CD4-positive, alpha-beta memory T cell (primary cell): ENCODE measurements around the gene RALGAPA2. TPM values are rescaled to one million over a fixed set of nuclear protein-coding genes. Genes with fewer than 3 reads are reported as not detected.

Source experiments
- CTCF ChIA-PET: fragments of 350-600 bp; sonication (Branson Sonifier 250); formaldehyde crosslinking; loops from one replicate; lab custom pipeline; 2021; ENCODE audit warnings: inconsistent platforms; ENCODE audit not compliant: partially characterized antibody; lab: Charles Lee
- POLR2A ChIA-PET: fragments of 350-600 bp; sonication (Branson Sonifier 250); formaldehyde crosslinking; loops from one replicate; lab custom pipeline; 2021; ENCODE audit not compliant: partially characterized antibody; lab: Charles Lee
- DNase-seq, 5 donors: peaks; one replicate each; pipeline versions ENCODE4 v3.0.0 to v3.0.0-alpha.2; 2020 to 2022; ENCODE audit warnings: mixed read lengths in 1 of 5
- H3K27ac ChIP-seq: one replicate; pipeline ENCODE4 v1.7.0; 2013; ENCODE audit warnings: low read depth, low read length
- H3K27me3 ChIP-seq: 2 replicates; pipeline ENCODE4 v1.7.0; 2013; ENCODE audit warnings: mild to moderate bottlenecking, low read length, moderate library complexity; ENCODE audit not compliant: insufficient read depth
- H3K36me3 ChIP-seq: 2 replicates; pipeline ENCODE4 v1.7.0; 2013; ENCODE audit warnings: mild to moderate bottlenecking, low read length, moderate library complexity; ENCODE audit not compliant: insufficient read depth
- H3K4me1 ChIP-seq: 2 replicates; pipeline ENCODE4 v1.7.0; 2013; ENCODE audit warnings: mild to moderate bottlenecking, low read length, moderate library complexity; ENCODE audit not compliant: insufficient read depth
- H3K4me3 ChIP-seq, 2 donors: one replicate each; pipeline ENCODE4 v1.7.0; 2013; ENCODE audit warnings: low read length in 2 of 2, mild to moderate bottlenecking in 1 of 2
- H3K9me3 ChIP-seq, 2 donors: one replicate each; pipeline ENCODE4 v1.7.0; 2013; ENCODE audit warnings: low read length in 2 of 2, control low read depth in 1 of 2; ENCODE audit not compliant: control insufficient read depth in 1 of 2
- H3K27ac Mint-ChIP-seq, 7 donors: one replicate each; pipeline ENCODE4 v1.8.0; 2020 to 2021; ENCODE audit warnings: mixed read lengths in 7 of 7, mild to moderate bottlenecking in 6 of 7, inconsistent platforms in 3 of 7, moderate library complexity in 3 of 7
- H3K27me3 Mint-ChIP-seq, 2 donors: one replicate each; pipeline ENCODE4 v1.8.0; 2020 to 2021; ENCODE audit warnings: mixed read lengths in 2 of 2
- H3K36me3 Mint-ChIP-seq, 2 donors: one replicate each; pipeline ENCODE4 v1.8.0; 2020 to 2021; ENCODE audit warnings: mixed read lengths in 2 of 2, inconsistent platforms in 1 of 2, mild to moderate bottlenecking in 1 of 2
- H3K4me1 Mint-ChIP-seq, 4 donors: one replicate each; pipeline ENCODE4 v1.8.0; 2020 to 2021; ENCODE audit warnings: mixed read lengths in 4 of 4, mild to moderate bottlenecking in 1 of 4
- H3K4me3 Mint-ChIP-seq, 8 donors: one replicate each; pipeline ENCODE4 v1.8.0; 2020 to 2021; ENCODE audit warnings: mixed read lengths in 8 of 8, mild to moderate bottlenecking in 7 of 8, moderate library complexity in 6 of 8, inconsistent platforms in 3 of 8
- H3K9me3 Mint-ChIP-seq, 8 donors: one replicate each; pipeline ENCODE4 v1.8.0; 2020 to 2021; ENCODE audit warnings: mixed read lengths in 8 of 8, mild to moderate bottlenecking in 5 of 8, inconsistent platforms in 3 of 8, moderate library complexity in 1 of 8
- intact Hi-C: fragments of 100-400 bp; cut with micrococcal nuclease; formaldehyde crosslinking; loops from one replicate; pipeline ENCODE4 v1.15.1; 2023
- polyA plus RNA-seq, 2 donors: library from polyadenylated mRNA; unstranded; fragments of 300-500 nt; fragmentation: Illumina TruSeq; gene quantifications; one replicate each; pipeline ENCODE4 v1.2.3, GENCODE V29; 2021
- total RNA-seq, 2 experiments: library from RNA; stranded (reverse); gene quantifications; one replicate each; pipeline ENCODE4 v1.2.3, GENCODE V29; 2021

RALGAPA2 gene
- total and polyA plus RNA-seq, 4 experiments from 2014 or later: 1.6 to 36.3 (median 21.5) TPM

DNA sequence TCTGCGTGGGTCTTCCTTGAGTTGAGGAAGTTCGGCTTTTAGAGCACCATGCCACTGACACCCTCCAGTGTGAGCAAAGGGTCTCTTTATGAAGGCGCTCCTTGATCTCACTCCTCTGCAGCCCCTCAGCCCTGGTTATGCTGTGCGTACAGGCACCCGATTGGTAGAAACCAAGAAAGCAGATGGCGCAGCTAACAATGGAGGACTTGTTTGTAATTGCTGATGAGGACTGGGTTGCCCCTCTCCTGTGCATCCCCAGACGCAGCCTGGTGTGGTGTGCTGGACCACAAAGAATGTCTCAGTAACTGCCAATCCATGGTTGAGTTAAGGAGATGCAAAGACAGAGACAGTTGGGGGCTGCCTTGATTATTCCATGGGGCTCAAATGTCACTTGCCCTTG lies 314.3 kb downstream of the RALGAPA2 start:
- H3K4me1 Mint-ChIP-seq: peaks cover 0 to 1% (median 0%) of the 10 kb centered on the region in 4 donors
- POLR2A ChIA-PET: no interaction called here

GRCh38 chr20:20396794-20397193 lies 315.6 kb downstream of the RALGAPA2 start:
- ChIA-PET CTCF (no interaction called here), POLR2A (no interaction called here)
- H3K27ac Mint-ChIP-seq: no peak overlapping the region
- no peak for DNase-seq
- H3K27me3 Mint-ChIP-seq: no peaks in the 10 kb centered on the region
- intact Hi-C loops: no loop called here
- Histone ChIP-seq H3K4me3 (no peak overlapping the region), H3K9me3 (no peaks in the 10 kb centered on the region), H3K27me3 (no peaks in the 10 kb centered on the region), H3K36me3 (peaks cover 8% of the 10 kb centered on the region), H3K27ac (no peak overlapping the region), H3K4me1 (no peaks in the 10 kb centered on the region)
- no peaks in the 10 kb centered on the region for H3K9me3 Mint-ChIP-seq
- H3K4me3 Mint-ChIP-seq: no peak overlapping the region
- H3K4me1 Mint-ChIP-seq: peaks cover 0 to 1% (median 0%) of the 10 kb centered on the region in 4 donors
- peaks cover 40 to 43% of the 10 kb centered on the region in 2 donors for H3K36me3 Mint-ChIP-seq

More for the DNA sequence above, 314.3 kb downstream of the RALGAPA2 start:
- intact Hi-C loops: no loop called here
- H3K27me3 ChIP-seq: no peaks in the 10 kb centered on the region
- Mint-ChIP-seq H3K27me3 (no peaks in the 10 kb centered on the region), H3K9me3 (no peaks in the 10 kb centered on the region), H3K4me3 (no peak overlapping the region), H3K36me3 (peaks cover 35 to 39% of the 10 kb centered on the region in 2 donors), H3K27ac (no peak overlapping the region)
- H3K4me3 ChIP-seq: no peak overlapping the region
- no peak overlapping the region for H3K27ac ChIP-seq
- CTCF ChIA-PET: no interaction called here
- no peaks in the 10 kb centered on the region for H3K9me3 ChIP-seq
- H3K36me3 ChIP-seq: peaks cover 2% of the 10 kb centered on the region
- no peaks in the 10 kb centered on the region for H3K4me1 ChIP-seq
- no peak for DNase-seq

DNA sequence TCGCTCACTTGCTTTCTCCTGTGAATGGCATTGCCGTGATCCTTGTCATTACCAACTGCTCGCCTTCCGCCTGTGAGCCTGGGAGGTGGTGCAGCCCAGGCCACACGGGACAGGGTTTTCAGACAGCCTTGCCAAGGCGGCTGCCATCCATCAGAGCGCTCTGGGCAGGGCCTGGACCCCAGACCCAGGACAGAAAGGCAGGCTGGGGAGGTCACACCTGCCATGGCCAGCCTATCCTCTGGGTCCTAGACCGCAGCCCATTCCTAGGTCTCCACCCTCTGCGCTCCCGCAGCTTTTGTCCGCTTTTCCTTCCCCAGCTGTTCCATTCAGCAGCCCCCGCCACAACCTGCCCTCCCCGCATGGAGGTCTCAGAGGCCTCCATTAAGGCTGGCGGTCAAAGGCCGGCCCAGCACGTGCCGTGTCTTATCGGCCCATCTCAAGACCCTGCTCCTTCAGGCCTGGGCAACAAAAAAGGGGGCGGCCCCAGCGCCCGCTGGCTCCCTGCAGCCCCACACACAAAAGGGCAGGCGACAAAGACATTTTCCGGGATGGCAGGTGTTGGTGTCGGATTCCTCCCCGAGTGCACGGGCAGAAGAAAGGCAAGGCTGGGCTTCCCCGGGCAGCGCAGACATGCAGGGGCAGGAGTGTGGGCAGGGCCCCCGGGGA lies 316.4 kb downstream of the RALGAPA2 start:
- no peak for DNase-seq
- no peaks in the 10 kb centered on the region for H3K27me3 ChIP-seq
- H3K36me3 ChIP-seq: peaks cover 8% of the 10 kb centered on the region
- Mint-ChIP-seq H3K4me3 (no peak overlapping the region), H3K9me3 (no peaks in the 10 kb centered on the region), H3K27me3 (no peaks in the 10 kb centered on the region), H3K27ac (no peak overlapping the region), H3K36me3 (peaks cover 39 to 45% of the 10 kb centered on the region in 2 donors), H3K4me1 (peaks cover 0 to 1% (median 0%) of the 10 kb centered on the region in 4 donors)
- intact Hi-C loops: no loop called here
- no peaks in the 10 kb centered on the region for H3K4me1 ChIP-seq
- ChIA-PET CTCF (no interaction called here), POLR2A (no interaction called here)
- no peak overlapping the region for H3K27ac ChIP-seq
- H3K4me3 ChIP-seq: no peak overlapping the region
- no peaks in the 10 kb centered on the region for H3K9me3 ChIP-seq

- Mint-ChIP-seq H3K4me1 (peaks cover 0 to 1% (median 0%) of the 10 kb centered on the region in 4 donors), H3K27ac (no peak overlapping the region), H3K4me3 (no peak overlapping the region), H3K9me3 (no peaks in the 10 kb centered on the region), H3K27me3 (no peaks in the 10 kb centered on the region), H3K36me3 (peaks cover 44 to 49% of the 10 kb centered on the region in 2 donors)
- no peak for DNase-seq
- Histone ChIP-seq H3K9me3 (no peaks in the 10 kb centered on the region), H3K4me3 (no peak overlapping the region), H3K36me3 (peaks cover 8% of the 10 kb centered on the region), H3K27ac (no peak overlapping the region), H3K4me1 (no peaks in the 10 kb centered on the region), H3K27me3 (no peaks in the 10 kb centered on the region)
- intact Hi-C loops: no loop called here
- ChIA-PET POLR2A (no interaction called here), CTCF (no interaction called here)
Measured at GRCh38 chr20:20395087-20395486, 317.4 kb downstream of the RALGAPA2 start.

GRCh38 chr20:20393207-20394120 lies 319.0 kb downstream of the RALGAPA2 start:
- Histone ChIP-seq H3K4me1 (no peaks in the 10 kb centered on the region), H3K4me3 (no peak overlapping the region), H3K27ac (no peak overlapping the region), H3K27me3 (no peaks in the 10 kb centered on the region), H3K36me3 (peaks cover 8% of the 10 kb centered on the region), H3K9me3 (no peaks in the 10 kb centered on the region)
- H3K9me3 Mint-ChIP-seq: no peaks in the 10 kb centered on the region
- peaks cover 36 to 37% of the 10 kb centered on the region in 2 donors for H3K36me3 Mint-ChIP-seq
- intact Hi-C loops: no loop called here
- no peaks in the 10 kb centered on the region for H3K4me1 Mint-ChIP-seq
- no peak overlapping the region for H3K4me3 Mint-ChIP-seq
- H3K27me3 Mint-ChIP-seq: no peaks in the 10 kb centered on the region
- ChIA-PET CTCF (no interaction called here), POLR2A (no interaction called here)
- no peak for DNase-seq
- peak overlapping the region in 1 of 7 donors; percentile 19 for H3K27ac Mint-ChIP-seq

GRCh38 chr20:20391766-20392165 lies 320.7 kb downstream of the RALGAPA2 start:
- Mint-ChIP-seq H3K27me3 (no peaks in the 10 kb centered on the region), H3K27ac (no peak overlapping the region), H3K36me3 (peaks cover 27 to 28% of the 10 kb centered on the region in 2 donors), H3K4me3 (no peak overlapping the region), H3K4me1 (no peaks in the 10 kb centered on the region), H3K9me3 (no peaks in the 10 kb centered on the region)
- H3K27me3 ChIP-seq: no peaks in the 10 kb centered on the region
- H3K4me3 ChIP-seq: no peak overlapping the region
- H3K9me3 ChIP-seq: no peaks in the 10 kb centered on the region
- intact Hi-C loops: no loop called here
- no peaks in the 10 kb centered on the region for H3K4me1 ChIP-seq
- peaks cover 8% of the 10 kb centered on the region for H3K36me3 ChIP-seq
- ChIA-PET CTCF (no interaction called here), POLR2A (no interaction called here)
- H3K27ac ChIP-seq: no peak overlapping the region
- DNase-seq: no peak

- no peak overlapping the region for H3K4me3 Mint-ChIP-seq
- H3K4me1 Mint-ChIP-seq: no peaks in the 10 kb centered on the region
- no peak overlapping the region for H3K4me3 ChIP-seq
- no peaks in the 10 kb centered on the region for H3K9me3 ChIP-seq
- H3K27me3 ChIP-seq: no peaks in the 10 kb centered on the region
- no peak overlapping the region for H3K27ac ChIP-seq
- peaks cover 8% of the 10 kb centered on the region for H3K36me3 ChIP-seq
- no peaks in the 10 kb centered on the region for H3K9me3 Mint-ChIP-seq
- ChIA-PET CTCF (no interaction called here), POLR2A (no interaction called here)
- no peaks in the 10 kb centered on the region for H3K27me3 Mint-ChIP-seq
- intact Hi-C loops: no loop called here
- DNase-seq: no peak
- H3K27ac Mint-ChIP-seq: no peak overlapping the region
- H3K4me1 ChIP-seq: no peaks in the 10 kb centered on the region
- peaks cover 24 to 25% of the 10 kb centered on the region in 2 donors for H3K36me3 Mint-ChIP-seq
Measured at GRCh38 chr20:20391115-20391514, 321.3 kb downstream of the RALGAPA2 start.
